Measurements from ENCODE around the gene SLCO2A1.

The SLCO2A1 gene

DNA sequence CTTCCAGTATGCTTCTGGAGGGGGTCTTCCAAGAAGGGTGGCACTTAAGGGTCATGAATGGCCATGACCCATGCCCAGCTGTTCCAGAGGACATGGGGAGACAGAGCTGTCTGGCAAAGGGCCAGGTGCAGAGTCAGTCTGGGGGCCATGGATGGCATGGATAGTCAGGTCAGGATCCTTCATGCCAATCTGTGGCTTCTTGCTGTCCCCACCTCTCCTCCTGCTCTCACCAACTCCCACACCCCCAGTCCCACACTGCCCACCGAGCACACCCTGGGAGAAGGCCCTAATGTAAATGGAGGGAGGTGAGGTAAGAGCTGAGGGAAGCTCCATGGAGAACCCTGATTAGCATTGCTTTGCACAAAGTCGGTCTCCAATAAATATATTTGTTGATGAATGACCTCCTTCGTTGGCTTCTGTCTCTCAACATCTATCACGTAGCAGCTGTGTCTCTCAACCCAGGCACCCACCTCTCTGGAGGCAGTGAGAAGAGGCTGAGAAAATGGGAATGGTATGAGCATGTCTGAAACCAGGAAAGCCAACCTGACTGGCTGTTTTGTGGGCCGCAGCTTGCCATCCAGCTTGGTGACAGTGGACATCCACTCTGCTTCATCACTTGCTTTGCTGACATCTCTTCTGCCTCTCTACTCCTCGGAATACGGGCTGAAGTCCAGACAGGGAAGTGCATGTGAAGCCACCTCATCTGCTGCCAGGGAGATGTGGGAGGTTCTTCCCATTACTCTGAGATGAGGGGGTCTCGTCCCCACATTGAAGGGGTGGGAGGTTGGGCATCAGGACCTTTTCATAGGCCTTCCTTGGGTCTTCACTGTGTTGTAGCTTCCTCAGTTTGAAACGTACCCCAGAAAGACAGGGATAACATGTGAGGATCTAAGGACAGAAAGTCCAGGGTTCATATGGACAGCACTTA lies 96.4 kb downstream of the SLCO2A1 start:
- no peak for DNase-seq (ENCODE audit: low read depth in 2 of 2)

- no peak for DNase-seq (ENCODE audit: low read depth in 2 of 2)
These were observed 97.7 kb downstream of the SLCO2A1 start for GRCh38 chr3:133932009-133932408.

GRCh38 chr3:133931084-133931483 lies 98.6 kb downstream of the SLCO2A1 start:
- DNase-seq (ENCODE audit: low read depth in 2 of 2) = no peak

GRCh38 chr3:133930341-133930933 lies 99.3 kb downstream of the SLCO2A1 start:
- no peak for DNase-seq (ENCODE audit: low read depth in 2 of 2)

DNA sequence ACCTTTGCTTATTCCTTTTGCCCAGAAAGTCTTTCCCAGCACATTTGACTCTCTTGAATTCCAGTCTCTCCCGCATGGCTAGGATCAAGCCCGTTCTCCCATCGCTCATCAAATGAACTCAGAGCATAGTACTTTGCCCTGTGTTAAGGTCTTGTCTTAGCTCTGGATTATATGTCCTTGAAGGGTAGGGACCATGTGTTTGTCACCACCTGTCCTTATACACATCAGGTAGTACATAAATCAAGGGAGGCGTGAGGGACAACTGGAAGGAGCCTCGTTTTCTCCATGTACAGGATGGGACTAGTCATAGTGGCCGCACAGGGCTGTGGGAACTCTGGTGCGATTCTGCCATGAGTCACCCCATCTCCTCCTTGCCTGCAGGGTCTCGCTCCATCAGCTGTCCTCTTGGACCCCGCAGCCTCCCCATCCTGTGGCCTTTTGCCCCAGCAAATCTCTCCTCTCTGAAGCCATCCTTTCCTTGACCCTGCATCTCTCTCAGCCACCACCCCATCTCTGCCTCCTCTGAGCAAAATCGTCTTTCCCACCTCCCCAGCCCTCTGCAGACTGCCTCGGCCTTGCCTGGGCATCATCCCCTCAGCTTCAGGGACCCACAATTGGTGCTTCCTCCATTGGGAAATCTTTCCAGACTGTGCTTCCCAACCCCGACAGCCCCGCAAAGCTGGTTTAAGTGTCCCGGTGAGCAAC lies 100.7 kb downstream of the SLCO2A1 start:
- DNase-seq (ENCODE audit: low read depth in 2 of 2) = no peak

GRCh38 chr3:133928136-133928893 lies 101.4 kb downstream of the SLCO2A1 start:
- DNase-seq (ENCODE audit: low read depth in 2 of 2) = no peak

DNA sequence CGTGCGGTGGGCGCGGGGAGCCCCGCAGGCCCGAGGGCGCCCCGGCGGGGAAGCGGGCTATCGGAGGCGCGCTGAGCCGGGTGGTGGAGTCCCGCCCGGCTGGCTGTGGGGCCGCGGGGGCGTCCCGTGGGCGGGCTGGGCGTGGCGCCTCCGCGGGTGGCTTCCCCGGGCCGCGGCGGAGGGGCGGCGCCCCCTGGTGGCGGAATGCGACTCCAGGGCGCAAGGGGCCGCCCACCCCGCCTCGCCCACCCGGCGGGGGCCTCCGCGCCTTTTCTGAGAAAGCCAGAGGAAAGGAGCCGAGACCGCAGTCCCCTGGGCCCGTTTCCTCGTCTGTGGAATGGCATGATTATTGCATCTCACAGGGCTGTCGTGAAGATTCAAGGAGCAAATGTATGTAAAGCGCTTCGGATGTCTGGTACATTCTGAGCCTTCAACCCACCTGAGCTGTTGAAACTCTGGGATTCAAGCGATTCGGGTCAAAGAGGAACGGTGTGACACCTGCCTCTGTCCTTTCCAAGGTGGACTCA lies 102.1 kb downstream of the SLCO2A1 start:
- peak; percentile 51 to 64 for DNase-seq (ENCODE audit: low read depth in 2 of 2)

GRCh38 chr3:133926736-133927539 lies 102.8 kb downstream of the SLCO2A1 start:
- DNase-seq (ENCODE audit: low read depth in 2 of 2) = no peak

DNA sequence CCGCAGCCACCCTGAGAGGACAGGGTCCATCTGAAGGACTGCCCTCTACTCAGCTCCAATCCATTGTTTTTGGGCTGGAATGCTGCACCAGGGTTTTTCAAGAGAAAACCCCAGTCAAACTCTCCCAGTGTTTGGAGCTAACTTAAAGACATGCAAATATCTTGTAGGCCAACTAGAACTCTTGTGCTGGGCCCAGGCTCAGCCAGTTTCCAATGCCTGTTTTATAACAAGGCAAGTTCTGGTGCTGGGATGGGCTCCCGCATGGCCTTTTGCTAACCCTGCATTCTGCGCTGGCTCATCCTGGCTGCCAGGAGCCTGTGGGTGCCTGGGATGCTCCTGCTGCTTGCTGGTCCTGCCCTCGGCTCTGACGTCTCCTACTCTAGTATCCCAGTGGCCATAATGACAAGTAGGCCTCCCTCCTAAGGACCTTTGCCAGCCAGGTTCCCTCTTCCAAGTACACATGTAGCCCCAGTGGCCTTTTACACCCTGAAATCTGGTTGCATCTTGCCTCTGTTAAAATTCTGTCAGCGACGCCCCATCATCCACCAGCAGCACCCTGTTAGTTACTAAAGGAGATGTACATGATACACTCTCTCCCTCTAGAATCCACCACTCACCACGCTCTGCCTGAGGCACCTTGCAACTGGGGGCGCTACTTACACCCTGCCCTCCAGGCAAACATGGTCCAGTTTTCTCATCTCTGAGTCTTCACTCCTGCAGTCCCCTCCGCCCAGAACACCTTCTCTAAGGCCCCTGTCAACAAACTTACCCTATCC lies 103.6 kb downstream of the SLCO2A1 start:
- DNase-seq (ENCODE audit: low read depth in 2 of 2) = no peak

DNA sequence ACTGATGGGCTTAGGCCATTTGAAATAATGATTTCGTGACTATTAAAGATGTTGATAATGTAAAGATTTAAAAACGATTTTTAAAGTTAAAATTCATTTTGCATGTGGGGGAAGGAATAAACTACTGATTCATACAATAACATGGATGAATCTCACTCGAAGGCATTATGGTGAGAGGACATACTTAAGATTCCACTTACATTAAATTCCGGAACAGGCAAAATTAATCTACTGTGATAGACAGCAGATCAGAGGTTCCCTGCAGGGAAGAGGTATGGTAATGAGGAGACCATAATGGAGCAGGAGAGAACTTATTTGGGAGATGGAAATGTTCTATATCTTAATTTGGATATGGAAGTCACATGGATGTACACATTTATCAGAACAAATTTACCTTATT lies 105.7 kb downstream of the SLCO2A1 start:
- no peak for DNase-seq (ENCODE audit: low read depth in 2 of 2)

DNA sequence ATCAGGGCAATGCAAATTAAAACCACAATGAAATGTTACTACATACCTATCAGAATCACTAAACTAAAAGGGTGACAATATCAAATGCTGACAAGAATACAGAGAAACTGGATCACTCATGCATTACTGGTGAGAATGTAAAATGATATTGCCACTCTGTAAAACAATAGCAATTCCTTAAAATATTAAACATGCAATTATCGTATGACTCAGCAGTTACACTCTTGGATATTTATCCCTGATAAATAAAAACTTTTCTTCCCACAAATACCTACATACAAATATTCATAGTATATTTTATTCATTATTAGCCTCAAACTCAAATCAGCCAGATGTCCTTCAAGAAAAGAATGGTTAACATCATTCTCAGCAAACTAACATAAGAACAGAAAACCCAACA lies 108.1 kb downstream of the SLCO2A1 start:
- no peak for DNase-seq (ENCODE audit: low read depth in 2 of 2)

GRCh38 chr3:133917144-133917543 lies 112.6 kb downstream of the SLCO2A1 start:
- no peak for DNase-seq (ENCODE audit: low read depth in 2 of 2)

GRCh38 chr3:133915685-133916658 lies 113.8 kb downstream of the SLCO2A1 start:
- no peak for DNase-seq (ENCODE audit: low read depth in 2 of 2)

DNA sequence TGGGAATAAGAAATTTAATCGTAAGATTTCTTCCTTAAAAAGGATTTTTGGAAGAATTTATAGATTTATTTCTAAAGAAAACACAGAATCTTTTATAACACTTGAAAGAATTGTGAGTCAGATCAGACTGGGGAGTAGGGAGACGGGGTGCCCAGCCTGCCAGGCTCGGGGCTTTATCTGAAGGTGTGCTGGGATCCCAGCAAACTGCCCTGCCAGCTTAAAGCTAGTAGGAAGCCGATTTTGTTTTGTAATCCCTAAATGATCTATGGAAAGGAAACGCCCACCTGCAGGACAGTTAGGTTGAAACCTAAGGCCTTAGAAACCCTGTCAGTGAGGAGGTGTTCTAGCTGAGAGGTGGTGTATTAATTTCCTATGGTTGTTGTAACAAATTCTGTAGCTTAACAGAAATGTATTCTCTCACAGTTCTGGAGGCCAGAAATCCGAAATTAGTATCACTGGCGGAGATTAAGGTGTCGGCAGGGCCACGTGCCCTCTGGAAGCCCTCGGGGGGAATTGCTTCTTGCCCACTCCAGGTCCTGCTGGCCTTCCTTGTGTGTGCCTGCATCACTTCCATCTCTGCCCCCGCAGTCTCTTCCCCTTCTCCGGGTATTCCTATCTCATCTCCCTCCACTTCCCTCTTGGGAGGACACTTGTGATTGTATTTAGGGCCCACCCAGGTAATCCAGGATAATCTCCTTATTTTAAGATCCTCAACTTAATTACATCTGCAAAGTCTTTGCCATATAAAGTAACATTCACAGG lies 114.7 kb downstream of the SLCO2A1 start:
- DNase-seq (ENCODE audit: low read depth in 2 of 2) = no peak

GRCh38 chr3:133910422-133910821 lies 119.3 kb downstream of the SLCO2A1 start:
- no peak for DNase-seq (ENCODE audit: low read depth in 2 of 2)

GRCh38 chr3:133905376-133905775 lies 124.3 kb downstream of the SLCO2A1 start:
- DNase-seq (ENCODE audit: low read depth in 2 of 2) = no peak

DNA sequence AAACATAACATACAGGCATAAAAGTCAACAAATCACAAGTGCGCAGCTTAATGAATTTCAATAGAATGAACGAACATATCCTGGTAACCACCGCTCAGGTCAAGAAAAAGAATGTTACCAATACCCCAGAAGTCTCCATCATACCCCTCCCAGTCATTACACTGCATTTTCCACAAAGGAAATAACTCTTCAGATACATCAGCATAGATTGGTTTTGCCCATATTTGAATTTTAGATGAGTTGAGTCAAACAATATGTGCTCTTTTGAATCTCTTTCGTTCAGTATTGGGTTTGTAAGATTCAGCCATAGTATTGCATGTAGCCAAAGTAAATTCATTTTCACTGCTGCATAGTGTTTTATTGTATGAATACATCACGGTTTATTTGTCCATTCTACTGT lies 127.9 kb downstream of the SLCO2A1 start:
- no peak for DNase-seq (ENCODE audit: low read depth in 2 of 2)

GRCh38 chr3:133901083-133901482 lies 128.6 kb downstream of the SLCO2A1 start:
- DNase-seq (ENCODE audit: low read depth in 2 of 2) = no peak

Measured in stimulated activated CD8-positive, alpha-beta memory T cell treated with anti-CD3 and anti-CD28 coated beads, Interleukin-7, amount 100 ng/mL, for 1 hour (primary cell).